GM23338 (cell line): ENCODE data around the gene PDE7B. TPM values are rescaled to one million over a fixed set of nuclear protein-coding genes. Genes with fewer than 3 reads are reported as not detected.

Source experiments
- ATAC-seq: fragments of 200-7000 bp; cut with Tn5 transposase; 3 replicates; pipeline ENCODE4 v1.9.1; 2020
- DNase-seq: peaks from one replicate; pipeline ENCODE4 v3.0.0-alpha.2; 2015; ENCODE audit warnings: low spot score
- H2AFZ ChIP-seq: fragments of 200-600 bp; sonication (generic); 2 replicates; pipeline ENCODE4 v1.8.0; 2016; ENCODE audit warnings: antibody characterized with exemption, mild to moderate bottlenecking, moderate library complexity
- H3F3A ChIP-seq: fragments of 200-600 bp; sonication (generic); replicated peaks from 2 replicates; pipeline ENCODE4 v1.8.0; 2017; ENCODE audit warnings: antibody characterized with exemption, mixed run types, low read depth
- H3K27ac ChIP-seq: fragments of 200-600 bp; sonication (generic); 2 replicates; pipeline ENCODE4 v1.6.1; 2016; ENCODE audit warnings: low read depth
- H3K27me3 ChIP-seq: fragments of 200-600 bp; sonication (generic); 2 replicates; pipeline ENCODE4 v1.8.0; 2016; ENCODE audit warnings: mild to moderate bottlenecking, mixed run types, moderate library complexity; ENCODE audit not compliant: insufficient read depth
- H3K36me3 ChIP-seq: fragments of 200-600 bp; sonication (generic); 2 replicates; pipeline ENCODE4 v1.8.0; 2016; ENCODE audit warnings: mild to moderate bottlenecking; ENCODE audit not compliant: insufficient read depth
- H3K4me1 ChIP-seq: fragments of 200-600 bp; sonication (generic); 2 replicates; pipeline ENCODE4 v1.8.0; 2016; ENCODE audit warnings: mild to moderate bottlenecking, moderate library complexity; ENCODE audit not compliant: insufficient read depth
- H3K4me2 ChIP-seq: fragments of 200-600 bp; sonication (generic); 2 replicates; pipeline ENCODE4 v1.7.1; 2017; ENCODE audit warnings: mixed run types
- H3K4me3 ChIP-seq: fragments of 200-600 bp; sonication (generic); 2 replicates; pipeline ENCODE4 v1.6.1; 2016; ENCODE audit warnings: mixed run types
- H3K79me2 ChIP-seq: fragments of 200-600 bp; sonication (generic); replicated peaks from 2 replicates; pipeline ENCODE4 v1.8.0; 2017; ENCODE audit warnings: mild to moderate bottlenecking; ENCODE audit not compliant: insufficient read depth
- H3K9me2 ChIP-seq: fragments of 200-600 bp; sonication (generic); 2 replicates; pipeline ENCODE4 v1.8.0; 2017; ENCODE audit not compliant: insufficient read depth
- H4K20me1 ChIP-seq: fragments of 200-600 bp; sonication (generic); replicated peaks from 2 replicates; pipeline ENCODE4 v1.8.0; 2017; ENCODE audit warnings: mild to moderate bottlenecking; ENCODE audit not compliant: insufficient read depth
- H3K27ac Mint-ChIP-seq: 2 replicates; pipeline ENCODE4 v1.8.0; 2020; ENCODE audit warnings: inconsistent platforms, mild to moderate bottlenecking, moderate library complexity, mixed read lengths
- H3K27me3 Mint-ChIP-seq: 3 replicates; pipeline ENCODE4 v1.8.0; 2022; ENCODE audit warnings: low read depth, mild to moderate bottlenecking, moderate library complexity, mixed read lengths, inconsistent platforms; ENCODE audit not compliant: insufficient read depth, poor library complexity
- H3K36me3 Mint-ChIP-seq: 3 replicates; pipeline ENCODE4 v1.8.0; 2021; ENCODE audit warnings: low read depth, mild to moderate bottlenecking, inconsistent platforms, moderate library complexity, mixed read lengths
- H3K4me1 Mint-ChIP-seq: 3 replicates; pipeline ENCODE4 v1.8.0; 2020; ENCODE audit warnings: mild to moderate bottlenecking, inconsistent platforms, mixed read lengths
- H3K4me3 Mint-ChIP-seq: 3 replicates; pipeline ENCODE4 v1.8.0; 2021; ENCODE audit warnings: moderate library complexity, mild to moderate bottlenecking, inconsistent platforms, mixed read lengths
- H3K9me3 Mint-ChIP-seq: 3 replicates; pipeline ENCODE4 v1.8.0; 2020; ENCODE audit warnings: moderate library complexity, mild to moderate bottlenecking, inconsistent platforms, mixed read lengths
- CREB1 ChIP-seq: fragments of 250-450 bp; sonication (Bioruptor Pico); IDR thresholded peaks from 2 replicates; pipeline ENCODE4 v1.5.0; 2020; ENCODE audit warnings: low read depth, mild to moderate bottlenecking, moderate library complexity
- EZH2phosphoT487 ChIP-seq: fragments of 200-600 bp; sonication (generic); IDR thresholded peaks from one replicate; pipeline ENCODE4 v1.8.1; 2018; ENCODE audit warnings: antibody characterized with exemption; ENCODE audit not compliant: unreplicated experiment
- JUNB ChIP-seq: IDR thresholded peaks from one replicate; pipeline ENCODE4 v1.6.1; 2016; ENCODE audit warnings: antibody characterized with exemption; ENCODE audit not compliant: unreplicated experiment
- ZNF331 ChIP-seq: fragments of 250-450 bp; sonication (Bioruptor Pico); IDR thresholded peaks from 2 replicates; pipeline ENCODE4 v1.5.0; 2020; ENCODE audit warnings: low read depth, mild to moderate bottlenecking, moderate library complexity
- ZNF462 ChIP-seq: fragments of 250-450 bp; sonication (Bioruptor Pico); IDR thresholded peaks from 2 replicates; pipeline ENCODE4 v1.5.0; 2020; ENCODE audit warnings: mild to moderate bottlenecking, moderate library complexity
- polyA plus RNA-seq: library from polyadenylated mRNA; unstranded; fragments of >200 nt; fragmentation: Nextera tagmentation; extraction: Ambion mirVana; gene quantifications from 2 replicates; pipeline ENCODE4 v1.2.1, GENCODE V29; 2016
- total RNA-seq: library from RNA; depleted of rRNA; stranded (reverse); fragments of >200 nt; shearing (Covaris generic); gene quantifications from 2 replicates; pipeline ENCODE4 v1.2.3, GENCODE V29; 2014
- TF ChIP-seq, protein P1 (sequence below), 2 experiments: fragments of 200-600 bp in 1 of 2; sonication (generic) in 1 of 2; conservative IDR thresholded peaks; 2 replicates each; pipeline versions ENCODE4 v1.5.1 to v1.6.1; 2016 to 2017; ENCODE audit warnings: antibody characterized with exemption in 2 of 2, low read depth in 2 of 2, mild to moderate bottlenecking in 2 of 2, moderate library complexity in 1 of 2

PDE7B gene
- total and polyA plus RNA-seq, 2 experiments from 2014 or later = 0.07 TPM; not detected in 1

- no peak for TF ChIP-seq EZH2phosphoT487
- TF ChIP-seq ZNF331 (CRISPR knock-in tag) = no peak
- TF ChIP-seq JUNB = no peak
- no peak for TF ChIP-seq CREB1 (CRISPR knock-in tag)
- TF ChIP-seq ZNF462 (CRISPR knock-in tag) = no peak
- Mint-ChIP-seq H3K4me1 (no peaks in the 10 kb centered on the region; the same call in 2 of the 3 replicates), H3K27ac (no peak overlapping the region), H3K4me3 (no peak overlapping the region), H3K36me3 (peaks cover 3% of the 10 kb centered on the region; the same call in 1 of the 3 replicates), H3K27me3 (no peaks in the 10 kb centered on the region), H3K9me3 (peaks cover 4% of the 10 kb centered on the region; the same call in 2 of the 3 replicates)
- Histone ChIP-seq H3F3A (no peaks in the 10 kb centered on the region), H3K9me2 (no peaks in the 10 kb centered on the region), H3K27ac (no peak overlapping the region), H3K36me3 (no peaks in the 10 kb centered on the region), H3K27me3 (no peaks in the 10 kb centered on the region), H3K79me2 (no peaks in the 10 kb centered on the region), H3K4me3 (no peak overlapping the region), H3K4me2 (no peak overlapping the region), H2AFZ (no peak overlapping the region), H3K4me1 (no peaks in the 10 kb centered on the region), H4K20me1 (no peaks in the 10 kb centered on the region)
- ATAC-seq (no peak), DNase-seq (peak; percentile 5)
Observed at GRCh38 chr6:136225496-136225895, 374.0 kb downstream of the PDE7B start.

DNA sequence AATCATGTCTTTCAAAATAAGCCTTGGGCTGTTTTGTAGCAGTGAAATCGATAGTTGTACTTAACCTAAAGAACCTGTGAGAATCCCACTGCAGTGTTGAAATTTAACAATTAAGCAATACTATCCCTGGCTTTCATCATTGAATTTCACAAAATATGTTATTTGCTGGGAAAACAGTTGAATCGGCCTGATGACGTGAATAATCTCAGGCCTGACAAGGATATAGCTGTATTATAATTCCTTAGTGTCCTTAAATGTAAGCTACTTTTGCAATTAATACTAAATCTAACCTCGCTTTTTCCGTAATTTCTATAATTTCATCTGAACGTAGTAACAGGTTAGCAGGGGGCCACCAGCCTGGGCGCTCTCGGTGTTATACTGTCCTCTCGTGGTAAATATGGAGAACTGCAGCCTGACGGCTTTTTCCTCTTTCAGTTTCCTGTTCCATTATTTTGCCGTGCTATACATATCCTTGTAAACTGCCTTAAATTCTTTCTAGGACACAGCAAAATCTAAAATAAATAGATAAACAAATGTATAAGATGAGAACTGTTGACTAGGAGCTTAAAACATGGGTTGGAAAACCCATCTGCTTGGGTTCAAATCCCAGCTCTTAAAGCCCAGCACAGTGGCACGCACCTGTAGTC, 374.6 kb downstream of the PDE7B start:
- Histone ChIP-seq H3K4me3 (no peak overlapping the region), H2AFZ (no peak overlapping the region)

More for the DNA sequence above, 374.6 kb downstream of the PDE7B start:
- H3K9me2 ChIP-seq = no peaks in the 10 kb centered on the region
- Mint-ChIP-seq H3K36me3 (peaks cover 6% of the 10 kb centered on the region; the same call in 1 of the 3 replicates), H3K27me3 (no peaks in the 10 kb centered on the region), H3K27ac (no peak overlapping the region), H3K9me3 (peaks cover 4% of the 10 kb centered on the region; the same call in 1 of the 3 replicates), H3K4me1 (no peaks in the 10 kb centered on the region; the same call in 2 of the 3 replicates), H3K4me3 (no peak overlapping the region)
- no peak for TF ChIP-seq ZNF331 (CRISPR knock-in tag)
- TF ChIP-seq, protein P1, sequence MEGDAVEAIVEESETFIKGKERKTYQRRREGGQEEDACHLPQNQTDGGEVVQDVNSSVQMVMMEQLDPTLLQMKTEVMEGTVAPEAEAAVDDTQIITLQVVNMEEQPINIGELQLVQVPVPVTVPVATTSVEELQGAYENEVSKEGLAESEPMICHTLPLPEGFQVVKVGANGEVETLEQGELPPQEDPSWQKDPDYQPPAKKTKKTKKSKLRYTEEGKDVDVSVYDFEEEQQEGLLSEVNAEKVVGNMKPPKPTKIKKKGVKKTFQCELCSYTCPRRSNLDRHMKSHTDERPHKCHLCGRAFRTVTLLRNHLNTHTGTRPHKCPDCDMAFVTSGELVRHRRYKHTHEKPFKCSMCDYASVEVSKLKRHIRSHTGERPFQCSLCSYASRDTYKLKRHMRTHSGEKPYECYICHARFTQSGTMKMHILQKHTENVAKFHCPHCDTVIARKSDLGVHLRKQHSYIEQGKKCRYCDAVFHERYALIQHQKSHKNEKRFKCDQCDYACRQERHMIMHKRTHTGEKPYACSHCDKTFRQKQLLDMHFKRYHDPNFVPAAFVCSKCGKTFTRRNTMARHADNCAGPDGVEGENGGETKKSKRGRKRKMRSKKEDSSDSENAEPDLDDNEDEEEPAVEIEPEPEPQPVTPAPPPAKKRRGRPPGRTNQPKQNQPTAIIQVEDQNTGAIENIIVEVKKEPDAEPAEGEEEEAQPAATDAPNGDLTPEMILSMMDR (conservative IDR thresholded peaks at IDR 0.05; ENCODE audit: low read depth in 2 of 2) = peak; percentile 99 to 100
- H3F3A ChIP-seq = no peaks in the 10 kb centered on the region
- no peak overlapping the region for H3K27ac ChIP-seq
- H3K4me2 ChIP-seq = no peak overlapping the region
- ATAC-seq = peak; percentile 71
- no peaks in the 10 kb centered on the region for H3K4me1 ChIP-seq
- H4K20me1 ChIP-seq = no peaks in the 10 kb centered on the region
- peak; percentile 67 for DNase-seq
- H3K79me2 ChIP-seq = no peaks in the 10 kb centered on the region
- no peaks in the 10 kb centered on the region for H3K36me3 ChIP-seq
- H3K27me3 ChIP-seq = no peaks in the 10 kb centered on the region
